Fibroblast of peridontal ligament (primary cell): ENCODE measurements around the gene RANBP10.
"Not testable (repeated sequence)": the region's sequence is repeated elsewhere in the genome, so short reads cannot be mapped to it uniquely, and the experiment has no call there.

Source experiments
- DNase-seq: peaks from one replicate; pipeline ENCODE4 v3.0.0-alpha.2; 2010; ENCODE audit errors: extremely low read depth

RANBP10 gene

GRCh38 chr16:67806428-67807147 is at the start of gene RANBP10, which contains the start of gene TSNAXIP1:
Gene RANBP10 (minus strand): TSS chr16:67806560. CDS start chr16:67806536, 24 bp downstream.
Gene TSNAXIP1 (plus strand): TSS chr16:67806889. CDS start chr16:67807150, 261 bp downstream.
- peak; percentile 99 for DNase-seq

GRCh38 chr16:67855789-67856188 is 49.4 kb upstream of the RANBP10 start:
- DNase-seq = no peak

- no peak for DNase-seq
Observed at GRCh38 chr16:67853670-67854069, 47.3 kb upstream of the RANBP10 start.

- DNase-seq = no peak
Observed at GRCh38 chr16:67848118-67848517, 41.8 kb upstream of the RANBP10 start.

GRCh38 chr16:67847064-67847861 is 40.9 kb upstream of the RANBP10 start, which contains the start of gene CENPT:
Gene CENPT (minus strand): TSS chr16:67847693. CDS start chr16:67833859, 13,834 bp downstream.
- peak; percentile 28 for DNase-seq

- DNase-seq = peak; percentile 87
Observed at GRCh38 chr16:67846320-67847063, 40.1 kb upstream of the RANBP10 start, which contains the start of gene NUTF2. Gene NUTF2 (plus strand): TSS chr16:67846933. CDS start chr16:67865131, 18,198 bp downstream.

GRCh38 chr16:67846063-67846319 is 39.6 kb upstream of the RANBP10 start:
- no peak for DNase-seq

GRCh38 chr16:67845291-67846062 is 39.1 kb upstream of the RANBP10 start:
- no peak for DNase-seq

GRCh38 chr16:67844497-67844896 is 38.1 kb upstream of the RANBP10 start:
- peak; percentile 52 for DNase-seq

- DNase-seq = peak; percentile 31
Observed at GRCh38 chr16:67843343-67843765, 37.0 kb upstream of the RANBP10 start.

GRCh38 chr16:67842509-67843342 is 36.4 kb upstream of the RANBP10 start:
- DNase-seq = peak; percentile 46

- peak; percentile 94 for DNase-seq
Observed at GRCh38 chr16:67841816-67842508, 35.6 kb upstream of the RANBP10 start, which contains the start of gene THAP11. Gene THAP11 (plus strand): TSS chr16:67842320. CDS start chr16:67842555, 235 bp downstream.

- DNase-seq = no peak
Observed at GRCh38 chr16:67841198-67841815, 34.9 kb upstream of the RANBP10 start.

GRCh38 chr16:67837811-67838210 is 31.5 kb upstream of the RANBP10 start:
- DNase-seq = no peak

GRCh38 chr16:67837190-67837589 is 30.8 kb upstream of the RANBP10 start:
- DNase-seq = not testable (repeated sequence)

GRCh38 chr16:67834242-67834614 is 27.9 kb upstream of the RANBP10 start:
- DNase-seq = no peak

- peak; percentile 91 for DNase-seq
Observed at GRCh38 chr16:67833415-67834241, 27.3 kb upstream of the RANBP10 start.

GRCh38 chr16:67833030-67833414 is 26.7 kb upstream of the RANBP10 start:
- DNase-seq = peak; percentile 67
